Measurements from ENCODE around the gene MICALL2. TPM values are rescaled to one million over a fixed set of nuclear protein-coding genes. Genes with fewer than 3 reads are reported as not detected.

The MICALL2 gene
- total RNA-seq, 2 donors from 2014 or later: 2.0 to 2.1 TPM

GRCh38 chr7:1409555-1409954 is 49.7 kb downstream of the MICALL2 start:
- Mint-ChIP-seq H3K4me3 (no peak overlapping the region), H3K27me3 (peaks cover 1 to 10% of the 10 kb centered on the region in 2 donors), H3K36me3 (no peaks in the 10 kb centered on the region), H3K9me3 (no peaks in the 10 kb centered on the region), H3K27ac (no peak overlapping the region), H3K4me1 (ENCODE audit: low read depth in 2 of 2) (peaks cover 0 to 3% of the 10 kb centered on the region in 2 donors)
- ATAC-seq: no peak
- DNase-seq (ENCODE audit: low spot score): no peak

- Mint-ChIP-seq H3K27me3 (peaks cover 11 to 17% of the 10 kb centered on the region in 2 donors), H3K9me3 (no peaks in the 10 kb centered on the region), H3K4me1 (ENCODE audit: low read depth in 2 of 2) (peaks cover 6 to 10% of the 10 kb centered on the region in 2 donors), H3K27ac (no peak overlapping the region), H3K4me3 (no peak overlapping the region), H3K36me3 (peaks cover 5% of the 10 kb centered on the region)
- DNase-seq (ENCODE audit: low spot score) (no peak), ATAC-seq (no peak)
These were observed 50.8 kb downstream of the MICALL2 start for GRCh38 chr7:1408466-1408865.

GRCh38 chr7:1407892-1408291 is 51.4 kb downstream of the MICALL2 start:
- Mint-ChIP-seq H3K27ac (no peak overlapping the region), H3K27me3 (peaks cover 15 to 20% of the 10 kb centered on the region in 2 donors), H3K9me3 (no peaks in the 10 kb centered on the region), H3K36me3 (peaks cover 5% of the 10 kb centered on the region), H3K4me3 (no peak overlapping the region), H3K4me1 (ENCODE audit: low read depth in 2 of 2) (peaks cover 6 to 7% of the 10 kb centered on the region in 2 donors)
- DNase-seq (ENCODE audit: low spot score) (no peak), ATAC-seq (no peak)

- DNase-seq (ENCODE audit: low spot score) (no peak), ATAC-seq (no peak)
- H3K4me3 Mint-ChIP-seq: no peak overlapping the region
- H3K9me3 Mint-ChIP-seq: no peaks in the 10 kb centered on the region
- no peak overlapping the region for H3K27ac Mint-ChIP-seq
- peaks cover 5% of the 10 kb centered on the region for H3K36me3 Mint-ChIP-seq
- peaks cover 34 to 37% of the 10 kb centered on the region in 2 donors for H3K27me3 Mint-ChIP-seq
- peaks cover 6% of the 10 kb centered on the region in 2 donors for H3K4me1 Mint-ChIP-seq (ENCODE audit: low read depth in 2 of 2)
These were observed 54.2 kb downstream of the MICALL2 start for GRCh38 chr7:1404898-1405548.

- Mint-ChIP-seq H3K27me3 (peaks cover 34 to 37% of the 10 kb centered on the region in 2 donors), H3K9me3 (no peaks in the 10 kb centered on the region), H3K4me3 (no peak overlapping the region), H3K36me3 (peaks cover 5% of the 10 kb centered on the region), H3K27ac (no peak overlapping the region), H3K4me1 (ENCODE audit: low read depth in 2 of 2) (peaks cover 6% of the 10 kb centered on the region in 2 donors)
- DNase-seq (ENCODE audit: low spot score) (no peak), ATAC-seq (no peak)
These were observed 54.8 kb downstream of the MICALL2 start for GRCh38 chr7:1404460-1404809.

GRCh38 chr7:1403638-1404459 is 55.4 kb downstream of the MICALL2 start:
- Mint-ChIP-seq H3K27me3 (peaks cover 34 to 39% of the 10 kb centered on the region in 2 donors), H3K4me3 (no peak overlapping the region), H3K4me1 (ENCODE audit: low read depth in 2 of 2) (peaks cover 6% of the 10 kb centered on the region in 2 donors), H3K9me3 (no peaks in the 10 kb centered on the region), H3K36me3 (peaks cover 5% of the 10 kb centered on the region), H3K27ac (no peak overlapping the region)
- DNase-seq (ENCODE audit: low spot score) (no peak), ATAC-seq (no peak)

GRCh38 chr7:1402791-1403637 is 56.3 kb downstream of the MICALL2 start:
- DNase-seq (ENCODE audit: low spot score): no peak
- no peak for ATAC-seq
- Mint-ChIP-seq H3K36me3 (peaks cover 5% of the 10 kb centered on the region), H3K4me1 (ENCODE audit: low read depth in 2 of 2) (peaks cover 6% of the 10 kb centered on the region in 2 donors), H3K4me3 (no peak overlapping the region), H3K9me3 (no peaks in the 10 kb centered on the region), H3K27me3 (peaks cover 37% of the 10 kb centered on the region in 2 donors), H3K27ac (no peak overlapping the region)

- Mint-ChIP-seq H3K4me1 (ENCODE audit: low read depth in 2 of 2) (peaks cover 6% of the 10 kb centered on the region in 2 donors), H3K27ac (no peak overlapping the region), H3K9me3 (no peaks in the 10 kb centered on the region), H3K27me3 (peaks cover 41 to 45% of the 10 kb centered on the region in 2 donors), H3K4me3 (no peak overlapping the region), H3K36me3 (peaks cover 5% of the 10 kb centered on the region)
- DNase-seq (ENCODE audit: low spot score) (no peak), ATAC-seq (no peak)
These were observed 57.0 kb downstream of the MICALL2 start for GRCh38 chr7:1402110-1402790.

- Mint-ChIP-seq H3K9me3 (no peaks in the 10 kb centered on the region), H3K27me3 (peaks cover 39 to 45% of the 10 kb centered on the region in 2 donors), H3K36me3 (peaks cover 5% of the 10 kb centered on the region), H3K4me3 (no peak overlapping the region), H3K27ac (no peak overlapping the region), H3K4me1 (ENCODE audit: low read depth in 2 of 2) (peaks cover 6% of the 10 kb centered on the region in 2 donors)
- ATAC-seq (no peak), DNase-seq (ENCODE audit: low spot score) (no peak)
These were observed 58.3 kb downstream of the MICALL2 start for GRCh38 chr7:1401011-1401410.

- H3K27ac Mint-ChIP-seq: no peak overlapping the region
- H3K4me1 Mint-ChIP-seq (ENCODE audit: low read depth in 2 of 2): peaks cover 6% of the 10 kb centered on the region in 2 donors
- no peak for DNase-seq (ENCODE audit: low spot score)
- peaks cover 5% of the 10 kb centered on the region for H3K36me3 Mint-ChIP-seq
- H3K4me3 Mint-ChIP-seq: no peak overlapping the region
- peaks cover 35 to 45% of the 10 kb centered on the region in 2 donors for H3K27me3 Mint-ChIP-seq
- H3K9me3 Mint-ChIP-seq: no peaks in the 10 kb centered on the region
- ATAC-seq: no peak
These were observed 58.9 kb downstream of the MICALL2 start for GRCh38 chr7:1400371-1400770.

- no peak for ATAC-seq
- Mint-ChIP-seq H3K4me3 (no peak overlapping the region), H3K27me3 (peaks cover 22 to 28% of the 10 kb centered on the region in 2 donors), H3K9me3 (no peaks in the 10 kb centered on the region), H3K4me1 (ENCODE audit: low read depth in 2 of 2) (no peaks in the 10 kb centered on the region), H3K27ac (no peak overlapping the region), H3K36me3 (no peaks in the 10 kb centered on the region)
- DNase-seq (ENCODE audit: low spot score): peak; percentile 15
These were observed 61.6 kb downstream of the MICALL2 start for GRCh38 chr7:1397491-1398327.

- ATAC-seq: no peak
These were observed 63.1 kb downstream of the MICALL2 start for GRCh38 chr7:1396195-1396594.

More at GRCh38 chr7:1396195-1396594, 63.1 kb downstream of the MICALL2 start:
- no peaks in the 10 kb centered on the region for H3K36me3 Mint-ChIP-seq
- DNase-seq (ENCODE audit: low spot score): no peak
- H3K4me3 Mint-ChIP-seq: no peak overlapping the region
- H3K4me1 Mint-ChIP-seq (ENCODE audit: low read depth in 2 of 2): no peaks in the 10 kb centered on the region
- no peak overlapping the region for H3K27ac Mint-ChIP-seq
- peaks cover 13 to 18% of the 10 kb centered on the region in 2 donors for H3K27me3 Mint-ChIP-seq
- no peaks in the 10 kb centered on the region for H3K9me3 Mint-ChIP-seq
